ENCODE measurements around the gene HGF. TPM values are rescaled to one million over a fixed set of nuclear protein-coding genes. Genes with fewer than 3 reads are reported as not detected.

HGF gene
- total and polyA plus RNA-seq, 7 experiments from 2014 or later = 1.4 to 4.3 TPM; not detected in 5

GRCh38 chr7:81776948-81777630 is 7.2 kb upstream of the HGF start:
- H3K4me3 Mint-ChIP-seq = no peak overlapping the region
- no peaks in the 10 kb centered on the region for H3K4me1 ChIP-seq (ENCODE audit: control insufficient read depth in 2 of 2, insufficient read depth in 2 of 2, low read length in 2 of 2)
- DNase-seq (no peak), ATAC-seq (no peak)
- peaks cover 0 to 3% (median 0%) of the 10 kb centered on the region in 11 donors for H3K9me3 Mint-ChIP-seq
- H3K4me3 ChIP-seq (ENCODE audit: low read length) = no peak overlapping the region
- intact Hi-C loops (cut with micrococcal nuclease) = no loop called here
- H3K27me3 ChIP-seq (ENCODE audit: control insufficient read depth in 2 of 2, insufficient read depth in 2 of 2, low read length in 2 of 2) = no peaks in the 10 kb centered on the region
- no peaks in the 10 kb centered on the region for H3K9me3 ChIP-seq (ENCODE audit: control insufficient read depth in 2 of 3, low read length in 3 of 3)
- ChIA-PET POLR2A (no interaction called here), CTCF (no interaction called here)
- H3K36me3 ChIP-seq (ENCODE audit: control insufficient read depth in 2 of 3, insufficient read depth in 3 of 3, low read length in 3 of 3) = no peaks in the 10 kb centered on the region
- H3K27me3 Mint-ChIP-seq = no peaks in the 10 kb centered on the region
- no peak overlapping the region for H3K27ac ChIP-seq (ENCODE audit: low read depth, low read length)
- no peak overlapping the region for H3K27ac Mint-ChIP-seq
- no peaks in the 10 kb centered on the region for H3K36me3 Mint-ChIP-seq
- H3K4me1 Mint-ChIP-seq = no peaks in the 10 kb centered on the region

DNA sequence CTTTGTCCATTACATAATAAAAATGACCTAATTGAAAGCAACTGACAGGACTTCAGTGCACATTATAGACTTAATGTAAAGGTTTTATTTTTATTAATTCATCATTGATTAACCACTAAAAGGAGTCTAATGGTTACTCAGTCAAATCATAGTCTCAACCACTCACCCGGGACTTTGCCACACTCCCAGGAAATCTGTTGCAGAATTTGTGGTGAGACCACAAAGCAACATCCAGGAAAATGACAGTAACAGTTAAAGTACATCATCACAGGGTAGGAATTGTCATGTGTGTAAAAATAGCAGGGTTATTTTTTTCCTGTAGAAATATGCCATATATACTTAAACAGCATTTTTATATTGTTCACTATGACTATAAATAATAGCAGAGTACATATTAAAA is 6.3 kb upstream of the HGF start:
- POLR2A ChIA-PET = no interaction called here
- Mint-ChIP-seq H3K27ac (no peak overlapping the region), H3K36me3 (no peaks in the 10 kb centered on the region), H3K9me3 (peaks cover 0 to 6% (median 0%) of the 10 kb centered on the region in 11 donors), H3K4me1 (no peaks in the 10 kb centered on the region), H3K27me3 (no peaks in the 10 kb centered on the region), H3K4me3 (no peak overlapping the region)
- H3K27me3 ChIP-seq (ENCODE audit: control insufficient read depth in 2 of 2, insufficient read depth in 2 of 2, low read length in 2 of 2) = no peaks in the 10 kb centered on the region
- DNase-seq (no peak), ATAC-seq (no peak)
- no peak overlapping the region for H3K27ac ChIP-seq (ENCODE audit: low read depth, low read length)
- H3K4me1 ChIP-seq (ENCODE audit: control insufficient read depth in 2 of 2, insufficient read depth in 2 of 2, low read length in 2 of 2) = no peaks in the 10 kb centered on the region
- H3K4me3 ChIP-seq (ENCODE audit: low read length) = no peak overlapping the region
- intact Hi-C loops (cut with micrococcal nuclease) = no loop called here
- H3K36me3 ChIP-seq (ENCODE audit: control insufficient read depth in 2 of 3, insufficient read depth in 3 of 3, low read length in 3 of 3) = no peaks in the 10 kb centered on the region
- CTCF ChIA-PET = no interaction called here
- no peaks in the 10 kb centered on the region for H3K9me3 ChIP-seq (ENCODE audit: control insufficient read depth in 2 of 3, low read length in 3 of 3)

GRCh38 chr7:81775560-81775959 is 5.7 kb upstream of the HGF start:
- H3K9me3 ChIP-seq (ENCODE audit: control insufficient read depth in 2 of 3, low read length in 3 of 3) = no peaks in the 10 kb centered on the region
- Mint-ChIP-seq H3K4me1 (no peaks in the 10 kb centered on the region), H3K36me3 (no peaks in the 10 kb centered on the region), H3K27me3 (no peaks in the 10 kb centered on the region), H3K27ac (no peak overlapping the region), H3K4me3 (no peak overlapping the region), H3K9me3 (peaks cover 0 to 6% (median 0%) of the 10 kb centered on the region in 11 donors)
- no peaks in the 10 kb centered on the region for H3K36me3 ChIP-seq (ENCODE audit: control insufficient read depth in 2 of 3, insufficient read depth in 3 of 3, low read length in 3 of 3)
- H3K27me3 ChIP-seq (ENCODE audit: control insufficient read depth in 2 of 2, insufficient read depth in 2 of 2, low read length in 2 of 2) = no peaks in the 10 kb centered on the region
- intact Hi-C loops (cut with micrococcal nuclease) = no loop called here
- ATAC-seq (no peak), DNase-seq (no peak)
- no peak overlapping the region for H3K27ac ChIP-seq (ENCODE audit: low read depth, low read length)
- no peak overlapping the region for H3K4me3 ChIP-seq (ENCODE audit: low read length)
- CTCF ChIA-PET = no interaction called here
- no peaks in the 10 kb centered on the region for H3K4me1 ChIP-seq (ENCODE audit: control insufficient read depth in 2 of 2, insufficient read depth in 2 of 2, low read length in 2 of 2)
- POLR2A ChIA-PET = no interaction called here

DNA sequence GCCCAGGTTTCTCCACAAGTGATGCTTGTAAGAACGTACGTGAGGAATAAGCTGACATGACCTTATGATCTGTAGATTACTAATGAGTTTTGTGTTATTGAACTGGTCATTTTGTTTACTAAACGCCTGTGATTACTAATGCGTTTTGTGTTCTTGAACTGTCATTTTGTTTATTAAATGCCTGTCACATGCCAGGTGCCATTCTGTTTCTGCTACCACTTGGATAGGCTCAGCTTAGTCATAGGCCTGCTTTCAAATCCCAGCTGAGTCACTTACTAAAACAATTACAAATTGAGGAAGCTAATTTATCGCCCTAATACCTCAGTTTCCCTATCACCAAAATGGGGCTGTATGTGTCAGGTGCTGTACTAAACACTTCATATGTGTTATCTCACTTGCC is 4.7 kb upstream of the HGF start:
- Mint-ChIP-seq H3K27ac (no peak overlapping the region), H3K27me3 (peaks cover 0 to under 1% (median 0%) of the 10 kb centered on the region in 5 donors), H3K4me3 (no peak overlapping the region), H3K36me3 (no peaks in the 10 kb centered on the region), H3K4me1 (peaks cover 0 to 4% (median 0%) of the 10 kb centered on the region in 7 donors), H3K9me3 (peaks cover 0 to 6% (median 0%) of the 10 kb centered on the region in 11 donors)
- intact Hi-C loops (cut with micrococcal nuclease) = no loop called here
- no peaks in the 10 kb centered on the region for H3K27me3 ChIP-seq (ENCODE audit: control insufficient read depth in 2 of 2, insufficient read depth in 2 of 2, low read length in 2 of 2)
- no peaks in the 10 kb centered on the region for H3K9me3 ChIP-seq (ENCODE audit: control insufficient read depth in 2 of 3, low read length in 3 of 3)
- no peaks in the 10 kb centered on the region for H3K4me1 ChIP-seq (ENCODE audit: control insufficient read depth in 2 of 2, insufficient read depth in 2 of 2, low read length in 2 of 2)
- DNase-seq (no peak), ATAC-seq (no peak)
- no peaks in the 10 kb centered on the region for H3K36me3 ChIP-seq (ENCODE audit: control insufficient read depth in 2 of 3, insufficient read depth in 3 of 3, low read length in 3 of 3)
- no peak overlapping the region for H3K27ac ChIP-seq (ENCODE audit: low read depth, low read length)
- ChIA-PET CTCF (no interaction called here), POLR2A (no interaction called here)
- no peak overlapping the region for H3K4me3 ChIP-seq (ENCODE audit: low read length)

DNA sequence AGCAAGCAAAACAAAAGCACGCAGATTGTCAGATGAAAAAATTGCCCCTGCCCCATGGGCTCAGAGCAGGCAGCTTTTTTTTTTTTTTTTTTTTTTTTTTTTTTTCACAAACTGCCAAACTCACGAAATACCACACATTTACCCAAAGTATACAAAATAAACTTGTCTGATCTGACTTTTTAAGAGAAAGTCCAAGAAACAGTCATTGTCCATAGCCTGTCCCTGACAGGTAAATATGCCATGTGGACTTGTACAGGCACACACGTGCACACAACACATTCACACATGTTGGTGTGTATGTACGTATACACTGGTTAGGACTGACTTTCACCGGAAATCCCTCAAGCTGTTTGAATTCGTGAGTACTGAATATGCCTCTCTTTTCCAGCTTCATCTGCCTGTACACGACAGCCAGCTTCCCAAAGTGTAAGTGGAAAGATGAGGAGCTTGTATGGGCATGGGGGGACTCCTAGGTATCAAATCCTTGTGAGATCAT is 929 bp upstream of the HGF start:
- Histone ChIP-seq H3K4me1 (ENCODE audit: control insufficient read depth in 2 of 2, insufficient read depth in 2 of 2, low read length in 2 of 2) (no peaks in the 10 kb centered on the region), H3K4me3 (ENCODE audit: low read length) (no peak overlapping the region), H3K36me3 (ENCODE audit: control insufficient read depth in 2 of 3, insufficient read depth in 3 of 3, low read length in 3 of 3) (no peaks in the 10 kb centered on the region), H3K27ac (ENCODE audit: low read depth, low read length) (no peak overlapping the region), H3K9me3 (ENCODE audit: control insufficient read depth in 2 of 3, low read length in 3 of 3) (no peaks in the 10 kb centered on the region), H3K27me3 (ENCODE audit: control insufficient read depth in 2 of 2, insufficient read depth in 2 of 2, low read length in 2 of 2) (no peaks in the 10 kb centered on the region)
- ChIA-PET CTCF (no interaction called here), POLR2A (no interaction called here)
- H3K9me3 Mint-ChIP-seq = peaks cover 0 to 6% (median 2%) of the 10 kb centered on the region in 11 donors
- peaks cover 0 to 6% (median 3%) of the 10 kb centered on the region in 7 donors for H3K4me1 Mint-ChIP-seq
- ATAC-seq = no peak
- no peak for DNase-seq
- no peaks in the 10 kb centered on the region for H3K36me3 Mint-ChIP-seq
- H3K27me3 Mint-ChIP-seq = peaks cover 0 to 4% (median 0%) of the 10 kb centered on the region in 5 donors
- intact Hi-C loops (cut with micrococcal nuclease) = no loop called here
- no peak overlapping the region for H3K27ac Mint-ChIP-seq
- no peak overlapping the region for H3K4me3 Mint-ChIP-seq

- intact Hi-C loops (cut with micrococcal nuclease) = no loop called here
- Mint-ChIP-seq H3K4me3 (peak overlapping the region in 2 of 10 donors; percentile 37 to 58), H3K27ac (no peak overlapping the region), H3K36me3 (no peaks in the 10 kb centered on the region), H3K4me1 (peaks cover 0 to 6% (median 3%) of the 10 kb centered on the region in 7 donors), H3K9me3 (peaks cover 0 to 6% (median 2%) of the 10 kb centered on the region in 11 donors), H3K27me3 (peaks cover 0 to 4% (median 0%) of the 10 kb centered on the region in 5 donors)
- POLR2A ChIA-PET = no interaction called here
- ATAC-seq = peak; percentile 45
- H3K36me3 ChIP-seq (ENCODE audit: control insufficient read depth in 2 of 3, insufficient read depth in 3 of 3, low read length in 3 of 3) = no peaks in the 10 kb centered on the region
- H3K4me1 ChIP-seq (ENCODE audit: control insufficient read depth in 2 of 2, insufficient read depth in 2 of 2, low read length in 2 of 2) = no peaks in the 10 kb centered on the region
- H3K9me3 ChIP-seq (ENCODE audit: control insufficient read depth in 2 of 3, low read length in 3 of 3) = no peaks in the 10 kb centered on the region
- no peak overlapping the region for H3K4me3 ChIP-seq (ENCODE audit: low read length)
- CTCF ChIA-PET = no interaction called here
- no peaks in the 10 kb centered on the region for H3K27me3 ChIP-seq (ENCODE audit: control insufficient read depth in 2 of 2, insufficient read depth in 2 of 2, low read length in 2 of 2)
- DNase-seq = no peak
- H3K27ac ChIP-seq (ENCODE audit: low read depth, low read length) = no peak overlapping the region
These were observed 682 bp downstream of the HGF start for GRCh38 chr7:81768951-81769778.

All from naive thymus-derived CD4-positive, alpha-beta T cell (primary cell).